ENCODE results near the gene PMP22. TPM values are rescaled to one million over a fixed set of nuclear protein-coding genes. Genes with fewer than 3 reads are reported as not detected.
A peak's percentile ranks its signal among the peaks of the same experiment; 100 is the strongest.

Gene PMP22
- polyA plus RNA-seq, 4 donors: 62.0 to 89.4 (median 78.8) TPM

DNA sequence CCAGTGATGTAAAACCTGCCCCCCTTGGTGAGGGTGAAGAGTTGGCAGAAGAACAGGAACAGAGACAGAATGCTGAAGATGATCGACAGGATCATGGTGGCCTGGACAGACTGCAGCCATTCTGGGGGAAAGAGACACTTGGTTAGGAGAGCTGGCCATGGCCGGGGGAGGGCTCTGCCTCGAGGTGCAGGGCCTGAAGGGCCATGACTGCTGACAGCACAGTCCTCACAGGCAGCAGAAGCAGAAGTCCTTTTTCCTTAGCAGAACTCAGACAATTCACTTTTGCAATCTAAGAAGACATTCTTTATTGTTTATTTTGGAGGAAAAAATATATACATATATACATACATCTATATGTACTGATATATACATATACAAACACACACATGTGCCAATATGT is 25.6 kb downstream of the PMP22 start:
- FAIRE-seq (no peak), DNase-seq (no peak)
- no peak overlapping the region for H3K27ac ChIP-seq (ENCODE audit: low read depth in 1 of 3, low read length in 2 of 3)
- H3K4me1 ChIP-seq (ENCODE audit: control insufficient read depth in 3 of 3, insufficient read depth in 2 of 3, low read depth in 1 of 3, low read length in 2 of 3): peaks cover 0 to 7% (median 3%) of the 10 kb centered on the region in 3 donors
- no peaks in the 10 kb centered on the region for H3K9me3 ChIP-seq (ENCODE audit: control insufficient read depth in 2 of 2, insufficient read depth in 1 of 2, low read depth in 1 of 2, low read length in 1 of 2)
- peaks cover 0 to 4% (median 0%) of the 10 kb centered on the region in 3 donors for H3K36me3 ChIP-seq (ENCODE audit: control insufficient read depth in 3 of 3, insufficient read depth in 2 of 3, low read depth in 1 of 3, low read length in 3 of 3)
- WGBS, 3 donors: 76 to 90% (median 88%) methylated on average over 3 of the region's 3 CpGs
- no peaks in the 10 kb centered on the region for H3K27me3 ChIP-seq (ENCODE audit: control insufficient read depth in 3 of 3, insufficient read depth in 3 of 3, low read length in 3 of 3)
- H3K4me3 ChIP-seq (ENCODE audit: low read depth in 1 of 3, low read length in 3 of 3): no peak overlapping the region

DNA sequence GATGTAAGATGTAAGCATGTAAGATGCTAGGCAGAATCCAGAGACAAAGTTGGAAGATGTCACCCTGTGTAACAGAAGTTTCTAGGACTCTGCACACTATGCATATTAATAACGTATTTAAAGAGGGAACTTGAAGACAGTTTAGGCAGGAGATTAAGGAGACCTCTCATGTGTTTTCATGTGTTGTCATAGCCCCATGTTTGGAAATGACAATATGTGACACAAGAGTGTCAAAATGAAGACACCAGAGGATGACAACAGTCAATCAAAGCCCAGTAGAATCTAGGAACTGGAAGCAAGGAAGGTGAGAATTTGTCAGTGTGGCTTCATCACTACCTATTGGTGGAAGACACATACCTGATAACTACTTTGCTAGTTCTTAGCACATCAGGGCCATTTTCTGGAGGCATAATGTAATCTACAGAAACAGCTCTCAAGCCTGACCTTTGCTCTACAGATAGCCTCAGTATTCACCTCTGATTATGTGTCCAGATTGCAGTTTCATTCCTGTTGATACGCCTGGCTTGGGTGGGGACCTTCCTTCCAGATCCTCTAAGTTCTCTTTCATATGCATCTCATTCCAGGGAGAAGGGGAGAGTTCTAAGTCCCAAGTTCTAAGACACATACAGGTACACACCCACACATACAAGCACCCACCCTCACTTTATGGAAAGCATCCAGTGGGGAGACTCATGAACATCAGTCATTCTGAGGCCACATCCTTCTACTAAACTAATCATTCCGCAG is 26.3 kb downstream of the PMP22 start:
- no peak overlapping the region for H3K27ac ChIP-seq (ENCODE audit: low read depth in 1 of 3, low read length in 2 of 3)
- no peaks in the 10 kb centered on the region for H3K9me3 ChIP-seq (ENCODE audit: control insufficient read depth in 2 of 2, insufficient read depth in 1 of 2, low read depth in 1 of 2, low read length in 1 of 2)
- no peaks in the 10 kb centered on the region for H3K27me3 ChIP-seq (ENCODE audit: control insufficient read depth in 3 of 3, insufficient read depth in 3 of 3, low read length in 3 of 3)
- DNase-seq (peak in 1 of 2 donors; percentile 74), FAIRE-seq (no peak)
- peaks cover 0 to 7% (median 3%) of the 10 kb centered on the region in 3 donors for H3K4me1 ChIP-seq (ENCODE audit: control insufficient read depth in 3 of 3, insufficient read depth in 2 of 3, low read depth in 1 of 3, low read length in 2 of 3)
- H3K36me3 ChIP-seq (ENCODE audit: control insufficient read depth in 3 of 3, insufficient read depth in 2 of 3, low read depth in 1 of 3, low read length in 3 of 3): peaks cover 0 to 4% (median 0%) of the 10 kb centered on the region in 3 donors
- H3K4me3 ChIP-seq (ENCODE audit: low read depth in 1 of 3, low read length in 3 of 3): no peak overlapping the region
- 68 to 85% (median 81%) methylated on average over 3 of the region's 3 CpGs for WGBS, 3 donors

DNA sequence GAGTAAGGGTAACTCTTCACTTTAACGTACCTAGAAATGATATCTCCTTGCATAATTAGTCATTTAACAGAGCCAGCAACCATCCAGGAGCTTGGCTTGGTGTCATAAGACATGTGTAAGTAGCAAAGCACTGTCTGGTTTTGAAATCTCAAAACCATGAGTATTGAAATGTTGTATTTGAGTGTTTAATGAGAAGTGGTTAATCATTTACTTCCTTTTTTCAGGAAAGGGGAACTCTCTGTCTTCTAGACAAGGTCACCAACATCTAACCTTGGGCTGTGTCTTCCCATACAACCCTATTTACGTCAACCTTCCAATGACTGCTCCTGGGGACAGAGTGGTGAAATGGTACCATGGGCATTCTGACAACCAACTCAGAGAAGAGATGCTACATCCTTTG is 27.1 kb downstream of the PMP22 start:
- DNase-seq (no peak), FAIRE-seq (no peak)
- Histone ChIP-seq H3K4me3 (ENCODE audit: low read depth in 1 of 3, low read length in 3 of 3) (no peak overlapping the region), H3K36me3 (ENCODE audit: control insufficient read depth in 3 of 3, insufficient read depth in 2 of 3, low read depth in 1 of 3, low read length in 3 of 3) (peaks cover 0 to 4% (median 0%) of the 10 kb centered on the region in 3 donors), H3K27me3 (ENCODE audit: control insufficient read depth in 3 of 3, insufficient read depth in 3 of 3, low read length in 3 of 3) (no peaks in the 10 kb centered on the region), H3K9me3 (ENCODE audit: control insufficient read depth in 2 of 2, insufficient read depth in 1 of 2, low read depth in 1 of 2, low read length in 1 of 2) (no peaks in the 10 kb centered on the region), H3K4me1 (ENCODE audit: control insufficient read depth in 3 of 3, insufficient read depth in 2 of 3, low read depth in 1 of 3, low read length in 2 of 3) (peaks cover 0 to 11% (median 8%) of the 10 kb centered on the region in 3 donors), H3K27ac (ENCODE audit: low read depth in 1 of 3, low read length in 2 of 3) (no peak overlapping the region)
- 73 to 88% (median 73%) methylated on average over 2 of the region's 2 CpGs for WGBS, 3 donors

DNA sequence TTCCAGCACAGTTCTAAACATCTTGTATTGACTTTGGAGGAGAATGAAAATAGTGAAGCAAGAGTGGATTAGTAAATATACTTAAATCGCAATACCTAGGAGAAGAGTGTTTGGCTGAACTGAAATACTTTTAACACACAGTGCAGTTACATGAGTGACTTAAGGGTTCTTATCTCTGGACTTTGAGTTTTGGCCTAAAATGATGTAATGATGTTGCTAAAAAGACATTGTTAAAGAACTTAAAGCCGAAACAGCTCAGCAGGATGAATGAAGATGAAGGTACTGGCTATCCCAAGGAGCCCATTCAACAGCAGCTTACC is 28.1 kb downstream of the PMP22 start:
- FAIRE-seq (no peak), DNase-seq (peak; percentile 65)
- H3K4me3 ChIP-seq (ENCODE audit: low read depth in 1 of 3, low read length in 3 of 3): no peak overlapping the region
- no peaks in the 10 kb centered on the region for H3K9me3 ChIP-seq (ENCODE audit: control insufficient read depth in 2 of 2, insufficient read depth in 1 of 2, low read depth in 1 of 2, low read length in 1 of 2)
- H3K27ac ChIP-seq (ENCODE audit: low read depth in 1 of 3, low read length in 2 of 3): no peak overlapping the region
- H3K27me3 ChIP-seq (ENCODE audit: control insufficient read depth in 3 of 3, insufficient read depth in 3 of 3, low read length in 3 of 3): no peaks in the 10 kb centered on the region
- peaks cover 0 to 4% (median 0%) of the 10 kb centered on the region in 3 donors for H3K36me3 ChIP-seq (ENCODE audit: control insufficient read depth in 3 of 3, insufficient read depth in 2 of 3, low read depth in 1 of 3, low read length in 3 of 3)
- 21 to 68% (median 38%) methylated on average over 2 of the region's 2 CpGs for WGBS, 3 donors
- peaks cover 0 to 11% (median 8%) of the 10 kb centered on the region in 3 donors for H3K4me1 ChIP-seq (ENCODE audit: control insufficient read depth in 3 of 3, insufficient read depth in 2 of 3, low read depth in 1 of 3, low read length in 2 of 3)

DNA sequence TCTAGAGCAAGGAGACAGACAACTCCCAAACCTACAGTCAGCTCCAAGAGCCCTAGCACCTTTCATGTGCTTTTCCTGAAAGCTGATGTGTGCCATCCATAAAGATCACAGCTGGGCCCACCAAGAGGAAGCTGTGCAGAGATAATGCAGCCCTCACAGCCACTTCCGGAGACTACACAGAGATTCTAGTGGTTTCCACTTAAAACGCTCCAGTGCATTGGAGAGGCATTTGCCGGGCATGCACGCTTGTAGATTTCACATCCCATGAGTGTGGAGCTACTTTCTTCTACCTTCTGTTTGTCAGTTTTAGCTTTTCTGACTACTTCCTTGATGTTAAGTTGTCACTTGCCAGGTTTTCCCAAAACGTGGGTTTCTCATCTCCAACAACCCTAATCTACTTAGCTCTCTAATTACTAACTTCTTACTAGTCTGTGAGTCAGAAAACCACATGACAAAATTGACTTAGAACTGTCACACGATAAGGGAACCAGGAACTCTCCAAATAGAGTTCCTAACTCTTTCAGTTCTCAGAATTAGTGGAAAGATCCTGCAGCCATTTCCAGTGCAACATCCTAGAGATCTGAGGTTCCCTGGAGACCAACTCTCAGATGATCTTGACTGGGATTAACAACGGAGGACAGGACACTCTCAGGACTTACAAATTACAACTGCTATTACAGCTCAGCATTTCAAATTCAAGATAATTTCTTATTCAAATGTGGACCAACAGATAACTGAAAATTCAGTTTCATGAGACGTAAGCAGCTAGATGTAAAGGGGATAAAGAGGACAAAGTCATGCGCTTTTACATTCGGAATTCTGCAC is 28.6 kb downstream of the PMP22 start:
- FAIRE-seq (no peak), DNase-seq (no peak)
- Histone ChIP-seq H3K36me3 (ENCODE audit: control insufficient read depth in 3 of 3, insufficient read depth in 2 of 3, low read depth in 1 of 3, low read length in 3 of 3) (peaks cover 0 to 10% (median 0%) of the 10 kb centered on the region in 3 donors), H3K4me3 (ENCODE audit: low read depth in 1 of 3, low read length in 3 of 3) (no peak overlapping the region), H3K4me1 (ENCODE audit: control insufficient read depth in 3 of 3, insufficient read depth in 2 of 3, low read depth in 1 of 3, low read length in 2 of 3) (peaks cover 0 to 11% (median 8%) of the 10 kb centered on the region in 3 donors), H3K27ac (ENCODE audit: low read depth in 1 of 3, low read length in 2 of 3) (no peak overlapping the region), H3K27me3 (ENCODE audit: control insufficient read depth in 3 of 3, insufficient read depth in 3 of 3, low read length in 3 of 3) (no peaks in the 10 kb centered on the region), H3K9me3 (ENCODE audit: control insufficient read depth in 2 of 2, insufficient read depth in 1 of 2, low read depth in 1 of 2, low read length in 1 of 2) (no peaks in the 10 kb centered on the region)
- 53 to 60% (median 59%) methylated on average over 10 of the region's 10 CpGs for WGBS, 3 donors

DNA sequence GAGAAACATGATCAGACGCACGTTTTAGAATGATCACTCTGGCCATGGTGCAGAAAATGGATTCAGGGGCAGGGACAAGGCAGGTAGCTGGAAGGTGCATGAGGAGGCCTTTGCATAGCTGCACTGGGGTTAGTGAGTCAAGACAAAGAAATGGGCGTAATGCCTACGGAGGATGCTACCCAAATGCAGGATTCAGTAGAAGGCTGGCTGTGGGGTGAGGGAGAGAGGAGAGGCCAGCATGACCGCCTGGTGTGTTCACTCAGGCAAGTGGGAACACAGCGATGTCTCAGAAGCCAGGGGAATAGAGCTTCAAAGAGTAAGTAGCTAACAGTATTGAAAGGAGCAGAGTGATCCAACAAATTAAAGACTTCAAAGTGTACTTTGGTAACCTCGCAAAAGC is 31.2 kb downstream of the PMP22 start:
- Histone ChIP-seq H3K9me3 (ENCODE audit: control insufficient read depth in 2 of 2, insufficient read depth in 1 of 2, low read depth in 1 of 2, low read length in 1 of 2) (no peaks in the 10 kb centered on the region), H3K4me3 (ENCODE audit: low read depth in 1 of 3, low read length in 3 of 3) (no peak overlapping the region), H3K27me3 (ENCODE audit: control insufficient read depth in 3 of 3, insufficient read depth in 3 of 3, low read length in 3 of 3) (no peaks in the 10 kb centered on the region), H3K27ac (ENCODE audit: low read depth in 1 of 3, low read length in 2 of 3) (no peak overlapping the region), H3K36me3 (ENCODE audit: control insufficient read depth in 3 of 3, insufficient read depth in 2 of 3, low read depth in 1 of 3, low read length in 3 of 3) (peaks cover 3 to 14% (median 3%) of the 10 kb centered on the region in 3 donors), H3K4me1 (ENCODE audit: control insufficient read depth in 3 of 3, insufficient read depth in 2 of 3, low read depth in 1 of 3, low read length in 2 of 3) (peaks cover 0 to 9% (median 8%) of the 10 kb centered on the region in 3 donors)
- 89 to 92% (median 89%) methylated on average over 7 of the region's 7 CpGs for WGBS, 3 donors
- no peak for DNase-seq
- no peak for FAIRE-seq

DNA sequence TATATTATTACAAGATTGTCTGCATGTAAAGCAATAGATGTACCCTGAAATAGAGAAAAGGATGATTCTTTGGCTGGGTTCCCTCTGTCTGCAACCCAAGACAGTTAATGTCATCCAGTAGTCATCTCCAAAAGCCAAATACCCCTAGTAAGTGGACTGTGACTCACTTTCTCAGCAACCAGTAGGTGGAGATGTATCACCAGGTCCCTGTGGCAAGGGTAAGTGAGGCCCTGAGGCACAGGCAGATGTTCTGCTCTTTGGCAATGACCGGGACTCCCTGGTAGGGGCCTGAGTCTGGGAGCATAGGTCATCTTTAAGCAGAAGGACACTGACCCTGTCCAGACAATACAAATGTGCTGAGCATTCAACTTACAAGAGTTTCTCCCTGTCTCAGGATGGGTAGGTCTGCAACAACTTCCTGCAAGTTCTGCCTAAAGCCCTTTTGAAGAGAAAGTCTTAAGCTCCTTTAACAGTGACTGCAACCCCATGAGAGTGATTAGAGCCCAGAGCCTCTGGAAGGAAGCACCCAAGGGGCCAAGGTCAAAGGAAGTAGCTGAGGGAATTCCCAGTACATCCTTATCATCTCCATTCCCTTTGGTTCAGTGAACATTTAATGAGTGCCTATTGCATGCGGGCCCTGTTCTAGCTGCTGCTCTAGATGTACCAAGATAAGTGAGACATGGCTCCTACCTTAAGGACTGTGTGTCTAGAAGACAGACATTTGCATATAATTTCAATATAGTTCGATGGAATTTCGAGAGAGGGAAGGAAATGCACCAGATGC is 31.9 kb downstream of the PMP22 start:
- DNase-seq (peak; percentile 35 to 52), FAIRE-seq (no peak)
- H3K27me3 ChIP-seq (ENCODE audit: control insufficient read depth in 3 of 3, insufficient read depth in 3 of 3, low read length in 3 of 3): no peaks in the 10 kb centered on the region
- peaks cover 3 to 14% (median 3%) of the 10 kb centered on the region in 3 donors for H3K36me3 ChIP-seq (ENCODE audit: control insufficient read depth in 3 of 3, insufficient read depth in 2 of 3, low read depth in 1 of 3, low read length in 3 of 3)
- no peak overlapping the region for H3K4me3 ChIP-seq (ENCODE audit: low read depth in 1 of 3, low read length in 3 of 3)
- H3K27ac ChIP-seq (ENCODE audit: low read depth in 1 of 3, low read length in 2 of 3): peak overlapping the region in 1 of 3 donors; percentile 17
- WGBS, 3 donors: 59 to 75% (median 63%) methylated on average over 4 of the region's 4 CpGs
- peaks cover 0 to 8% (median 7%) of the 10 kb centered on the region in 3 donors for H3K4me1 ChIP-seq (ENCODE audit: control insufficient read depth in 3 of 3, insufficient read depth in 2 of 3, low read depth in 1 of 3, low read length in 2 of 3)
- H3K9me3 ChIP-seq (ENCODE audit: control insufficient read depth in 2 of 2, insufficient read depth in 1 of 2, low read depth in 1 of 2, low read length in 1 of 2): no peaks in the 10 kb centered on the region

DNA sequence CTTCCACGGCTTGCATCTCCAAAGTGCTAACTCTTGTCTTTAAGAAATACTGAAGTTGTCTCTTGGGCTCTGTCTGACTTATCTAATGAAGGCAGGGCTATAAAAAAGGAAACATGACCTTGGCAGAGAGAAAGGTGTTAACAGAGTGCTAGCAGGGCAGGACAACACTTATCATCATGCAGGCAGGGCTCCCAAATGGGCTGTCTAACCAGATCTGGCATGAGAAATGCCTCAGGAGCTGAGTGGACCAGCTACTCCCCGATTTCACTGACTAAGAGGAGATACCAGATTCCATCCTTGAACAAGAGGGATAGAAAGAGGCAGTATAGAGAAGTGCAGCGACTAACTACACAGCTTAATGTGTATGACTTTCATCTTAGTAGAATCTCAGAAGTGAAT is 32.6 kb downstream of the PMP22 start:
- Histone ChIP-seq H3K27ac (ENCODE audit: low read depth in 1 of 3, low read length in 2 of 3) (no peak overlapping the region), H3K36me3 (ENCODE audit: control insufficient read depth in 3 of 3, insufficient read depth in 2 of 3, low read depth in 1 of 3, low read length in 3 of 3) (peaks cover 3 to 14% (median 3%) of the 10 kb centered on the region in 3 donors), H3K9me3 (ENCODE audit: control insufficient read depth in 2 of 2, insufficient read depth in 1 of 2, low read depth in 1 of 2, low read length in 1 of 2) (no peaks in the 10 kb centered on the region), H3K4me3 (ENCODE audit: low read depth in 1 of 3, low read length in 3 of 3) (no peak overlapping the region), H3K27me3 (ENCODE audit: control insufficient read depth in 3 of 3, insufficient read depth in 3 of 3, low read length in 3 of 3) (no peaks in the 10 kb centered on the region), H3K4me1 (ENCODE audit: control insufficient read depth in 3 of 3, insufficient read depth in 2 of 3, low read depth in 1 of 3, low read length in 2 of 3) (peaks cover 0 to 8% (median 7%) of the 10 kb centered on the region in 3 donors)
- DNase-seq (no peak), FAIRE-seq (no peak)
- WGBS, 3 donors: 63 to 78% (median 66%) methylated on average over 3 of the region's 3 CpGs

Data from small intestine (tissue), 7 donors.